WTC11 (cell line): ENCODE data around the gene PACSIN1. TPM values are rescaled to one million over a fixed set of nuclear protein-coding genes. Genes with fewer than 3 reads are reported as not detected.

Source experiments
- ATAC-seq: fragments of 200-7000 bp; cut with Tn5 transposase; 2 replicates; pipeline ENCODE4 v1.10.0; 2021; ENCODE audit warnings: mild to moderate bottlenecking, moderate library complexity
- CTCF ChIA-PET: fragments of 300-600 bp; sonication (Branson Sonifier 250); formaldehyde crosslinking; loops from one replicate; lab custom pipeline; 2021; ENCODE audit warnings: antibody characterized with exemption; lab: Charles Lee
- POLR2A ChIA-PET: fragments of 350-600 bp; sonication (Branson Sonifier 250); formaldehyde crosslinking; loops from one replicate; lab custom pipeline; 2021; ENCODE audit warnings: antibody characterized with exemption; lab: Charles Lee
- DNase-seq: peaks from one replicate; pipeline ENCODE4 v3.0.0; 2021; ENCODE audit warnings: low spot score
- H3K27ac Mint-ChIP-seq: 2 replicates; pipeline ENCODE4 v1.8.0; 2021; ENCODE audit warnings: mixed read lengths
- H3K27me3 Mint-ChIP-seq: 2 replicates; pipeline ENCODE4 v1.8.0; 2021; ENCODE audit warnings: low read depth, mild to moderate bottlenecking, moderate library complexity, mixed read lengths
- H3K36me3 Mint-ChIP-seq: 2 replicates; pipeline ENCODE4 v1.8.0; 2021; ENCODE audit warnings: mixed read lengths
- H3K4me1 Mint-ChIP-seq: 2 replicates; pipeline ENCODE4 v1.8.0; 2022; ENCODE audit warnings: mixed read lengths
- H3K4me3 Mint-ChIP-seq: 2 replicates; pipeline ENCODE4 v1.8.0; 2021; ENCODE audit warnings: mild to moderate bottlenecking, moderate library complexity, mixed read lengths
- H3K9me3 Mint-ChIP-seq: 2 replicates; pipeline ENCODE4 v1.8.0; 2021; ENCODE audit warnings: mixed read lengths
- ATF1 ChIP-seq: sonication (generic); formaldehyde crosslinking; IDR thresholded peaks from 2 replicates; pipeline ENCODE4 v1.8.1; 2023; ENCODE audit warnings: mild to moderate bottlenecking, moderate library complexity, missing genetic modification reagents
- ATF2 ChIP-seq: sonication (generic); formaldehyde crosslinking; IDR thresholded peaks from 2 replicates; pipeline ENCODE4 v1.8.1; 2022; ENCODE audit warnings: low read depth, missing genetic modification reagents, borderline replicate concordance
- CREM ChIP-seq: sonication (generic); formaldehyde crosslinking; IDR thresholded peaks from 2 replicates; pipeline ENCODE4 v1.8.1; 2022; ENCODE audit warnings: mild to moderate bottlenecking, missing genetic modification reagents, moderate library complexity
- FOXJ3 ChIP-seq: sonication (generic); formaldehyde crosslinking; IDR thresholded peaks from 2 replicates; pipeline ENCODE4 v1.9.0; 2021; ENCODE audit warnings: missing genetic modification reagents, mild to moderate bottlenecking, borderline replicate concordance
- FOXP1 ChIP-seq: sonication (generic); formaldehyde crosslinking; IDR thresholded peaks from 2 replicates; pipeline ENCODE4 v1.8.0; 2022; ENCODE audit warnings: missing genetic modification reagents, mild to moderate bottlenecking, moderate library complexity, borderline replicate concordance
- GABPB1 ChIP-seq: sonication (generic); formaldehyde crosslinking; IDR thresholded peaks from 2 replicates; pipeline ENCODE4 v1.8.1; 2023; ENCODE audit warnings: mild to moderate bottlenecking, missing genetic modification reagents
- HMGA2 ChIP-seq: fragments of 250-450 bp; sonication (Bioruptor Pico); IDR thresholded peaks from 2 replicates; pipeline ENCODE4 v1.4.0; 2021; ENCODE audit warnings: mild to moderate bottlenecking, moderate library complexity
- MYBL2 ChIP-seq: sonication (generic); formaldehyde crosslinking; IDR thresholded peaks from 2 replicates; pipeline ENCODE4 v1.8.1; 2023; ENCODE audit warnings: mild to moderate bottlenecking, moderate library complexity, missing genetic modification reagents
- NR1H2 ChIP-seq: sonication (generic); formaldehyde crosslinking; IDR thresholded peaks from 2 replicates; pipeline ENCODE4 v1.9.0; 2021; ENCODE audit warnings: mild to moderate bottlenecking, moderate library complexity, missing genetic modification reagents
- NR2C2 ChIP-seq: sonication (generic); formaldehyde crosslinking; IDR thresholded peaks from 2 replicates; pipeline ENCODE4 v1.8.0; 2022; ENCODE audit warnings: mild to moderate bottlenecking, missing genetic modification reagents
- PREB ChIP-seq: sonication (generic); formaldehyde crosslinking; IDR thresholded peaks from 2 replicates; pipeline ENCODE4 v1.8.1; 2022; ENCODE audit warnings: mild to moderate bottlenecking, missing genetic modification reagents, moderate library complexity, borderline replicate concordance
- PRRX2 ChIP-seq: fragments of 250-450 bp; sonication (Bioruptor Pico); IDR thresholded peaks from 2 replicates; pipeline ENCODE4 v1.8.0; 2021; ENCODE audit warnings: mild to moderate bottlenecking
- RELA ChIP-seq: sonication (generic); formaldehyde crosslinking; IDR thresholded peaks from 2 replicates; pipeline ENCODE4 v1.8.1; 2022; ENCODE audit warnings: missing genetic modification reagents, mild to moderate bottlenecking, borderline replicate concordance
- SOX15 ChIP-seq: fragments of 250-450 bp; sonication (Bioruptor Pico); IDR thresholded peaks from 2 replicates; pipeline ENCODE4 v1.9.0; 2021; ENCODE audit warnings: mild to moderate bottlenecking
- TEAD1 ChIP-seq: sonication (generic); formaldehyde crosslinking; IDR thresholded peaks from 2 replicates; pipeline ENCODE4 v1.8.0; 2022; ENCODE audit warnings: mild to moderate bottlenecking, missing genetic modification reagents
- ZBTB21 ChIP-seq: sonication (generic); formaldehyde crosslinking; IDR thresholded peaks from 2 replicates; pipeline ENCODE4 v1.8.1; 2023; ENCODE audit warnings: mild to moderate bottlenecking, missing genetic modification reagents, borderline replicate concordance
- ZBTB43 ChIP-seq: sonication (generic); formaldehyde crosslinking; IDR thresholded peaks from 2 replicates; pipeline ENCODE4 v1.8.1; 2023; ENCODE audit warnings: mild to moderate bottlenecking, missing genetic modification reagents
- ZNF138 ChIP-seq: sonication (generic); formaldehyde crosslinking; conservative IDR thresholded peaks from 2 replicates; pipeline ENCODE4 v1.8.1; 2022; ENCODE audit warnings: mild to moderate bottlenecking, moderate library complexity, missing genetic modification reagents
- ZNF219 ChIP-seq: sonication (generic); formaldehyde crosslinking; IDR thresholded peaks from 2 replicates; pipeline ENCODE4 v1.8.0; 2023; ENCODE audit warnings: missing genetic modification reagents, mild to moderate bottlenecking, borderline replicate concordance
- ZNF532 ChIP-seq: fragments of 250-450 bp; sonication (Bioruptor Pico); IDR thresholded peaks from 2 replicates; pipeline ENCODE4 v1.9.0; 2021; ENCODE audit warnings: mild to moderate bottlenecking, borderline replicate concordance
- total RNA-seq: library from RNA; stranded (reverse); gene quantifications from 3 replicates; pipeline ENCODE4 v1.2.3, GENCODE V29; 2021

PACSIN1 gene
- total RNA-seq, 1 experiment from 2014 or later: 12.6 TPM

- TF ChIP-seq PRRX2 (CRISPR knock-in tag): no peak
These were observed 82.1 kb downstream of the PACSIN1 start (continued) for GRCh38 chr6:34547701-34548644.

- Mint-ChIP-seq H3K4me3 (no peak overlapping the region), H3K36me3 (no peaks in the 10 kb centered on the region), H3K4me1 (peaks cover 6% of the 10 kb centered on the region), H3K27me3 (no peaks in the 10 kb centered on the region), H3K9me3 (no peaks in the 10 kb centered on the region), H3K27ac (no peak overlapping the region)
- CTCF ChIA-PET: interaction anchor here (0.5 to 1.5 kb wide), 2 partner anchors 22 to 292 kb away, joined by 4 read pairs; no protein-coding TSS in a partner anchor
- POLR2A ChIA-PET: no interaction called here
- ATAC-seq (no peak), DNase-seq (no peak)
- TF ChIP-seq FOXP1 (CRISPR knock-in tag): no peak
- no peak for TF ChIP-seq SOX15
- no peak for TF ChIP-seq ZNF532 (CRISPR knock-in tag)
- no peak for TF ChIP-seq ATF1
- TF ChIP-seq NR1H2: no peak
- TF ChIP-seq MYBL2 (CRISPR knock-in tag): no peak
- no peak for TF ChIP-seq ATF2 (CRISPR knock-in tag)
- no peak for TF ChIP-seq HMGA2 (CRISPR knock-in tag)
- no peak for TF ChIP-seq GABPB1 (CRISPR knock-in tag)
- TF ChIP-seq FOXJ3 (CRISPR knock-in tag): no peak
- no peak for TF ChIP-seq NR2C2 (CRISPR knock-in tag)
- no peak for TF ChIP-seq ZBTB43 (CRISPR knock-in tag)
- no peak for TF ChIP-seq PRRX2 (CRISPR knock-in tag)
- no peak for TF ChIP-seq PREB (CRISPR knock-in tag)
- TF ChIP-seq CREM (CRISPR knock-in tag): no peak
- no peak for TF ChIP-seq ZNF138
- no peak for TF ChIP-seq ZNF219 (CRISPR knock-in tag)
- TF ChIP-seq ZBTB21 (CRISPR knock-in tag): no peak
- TF ChIP-seq RELA (CRISPR knock-in tag): no peak
- TF ChIP-seq TEAD1 (CRISPR knock-in tag): no peak
These were observed 83.3 kb downstream of the PACSIN1 start for GRCh38 chr6:34549026-34549803.
